ENCODE data around the gene DGKI.

The DGKI gene

GRCh38 chr7:137751361-137752009 lies 95.3 kb downstream of the DGKI start:
- Histone ChIP-seq H3K27me3 (ENCODE audit: control insufficient read depth, insufficient read depth, low read length) (no peaks in the 10 kb centered on the region), H3K9ac (ENCODE audit: low read length) (no peak overlapping the region), H3K4me3 (ENCODE audit: low read length) (no peak overlapping the region), H3K27ac (ENCODE audit: low read length) (no peak overlapping the region), H3K4me1 (ENCODE audit: control insufficient read depth, low read depth, low read length) (peaks cover 49% of the 10 kb centered on the region), H3K36me3 (ENCODE audit: control insufficient read depth, low read depth, low read length) (no peaks in the 10 kb centered on the region), H3K9me3 (ENCODE audit: control insufficient read depth, low read depth, low read length) (no peaks in the 10 kb centered on the region)

DNA sequence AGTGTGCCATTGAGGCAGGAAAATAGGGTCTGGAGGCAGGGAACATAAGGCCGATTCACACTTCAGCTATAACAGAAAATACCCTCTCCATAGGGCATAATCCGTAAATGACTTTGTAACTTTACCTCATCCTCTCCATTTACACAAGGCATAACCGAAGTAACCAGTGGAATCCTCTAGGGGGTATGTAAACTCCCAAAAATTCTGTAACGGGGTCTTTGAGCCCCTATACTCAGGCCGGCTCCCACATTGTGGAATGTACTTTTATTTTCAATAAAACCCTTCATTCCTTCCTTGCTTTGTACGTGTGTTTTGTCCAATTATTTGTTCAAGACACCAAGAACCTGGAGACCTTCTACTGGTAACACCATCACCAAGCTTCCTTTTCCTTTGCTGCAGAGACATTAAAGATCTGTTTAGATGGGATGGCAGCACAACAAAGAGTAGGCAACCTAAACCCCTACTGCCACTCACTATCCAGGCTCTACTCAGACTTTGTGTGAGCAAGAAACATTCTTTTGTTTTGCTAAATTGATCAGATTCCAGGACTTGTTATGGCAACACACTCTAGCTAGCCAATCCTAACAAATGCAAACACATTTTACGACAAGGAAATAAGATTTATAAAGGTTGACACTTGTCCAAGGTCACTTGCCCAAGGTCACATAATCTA lies 99.3 kb downstream of the DGKI start:
- Histone ChIP-seq H3K9ac (ENCODE audit: low read length) (peak overlapping the region; percentile 39), H3K27ac (ENCODE audit: low read length) (peak overlapping the region; percentile 68), H3K36me3 (ENCODE audit: control insufficient read depth, low read depth, low read length) (no peaks in the 10 kb centered on the region), H3K27me3 (ENCODE audit: control insufficient read depth, insufficient read depth, low read length) (no peaks in the 10 kb centered on the region), H3K9me3 (ENCODE audit: control insufficient read depth, low read depth, low read length) (no peaks in the 10 kb centered on the region), H3K4me3 (ENCODE audit: low read length) (peak overlapping the region; percentile 36), H3K4me1 (ENCODE audit: control insufficient read depth, low read depth, low read length) (peaks cover 35% of the 10 kb centered on the region)

DNA sequence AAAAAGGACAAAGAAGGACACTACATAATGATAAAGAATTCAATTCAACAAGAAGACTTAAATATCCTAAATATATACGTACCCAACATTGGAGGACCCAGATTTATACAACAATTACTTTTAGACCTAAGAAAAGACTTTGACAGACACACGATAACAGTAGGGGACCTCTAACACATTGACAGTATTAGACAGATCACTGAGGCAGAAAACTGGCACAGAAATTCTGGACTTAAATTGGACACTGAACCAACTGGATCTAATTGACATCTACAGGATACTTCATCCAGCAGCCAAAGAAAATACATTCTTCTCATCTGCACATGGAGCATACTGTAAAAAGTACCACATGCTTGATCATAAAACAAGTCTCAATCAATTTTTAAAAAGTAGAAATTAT lies 103.8 kb downstream of the DGKI start:
- peaks cover 27% of the 10 kb centered on the region for H3K4me1 ChIP-seq (ENCODE audit: control insufficient read depth, low read depth, low read length)
- no peaks in the 10 kb centered on the region for H3K9me3 ChIP-seq (ENCODE audit: control insufficient read depth, low read depth, low read length)
- no peak overlapping the region for H3K4me3 ChIP-seq (ENCODE audit: low read length)
- no peaks in the 10 kb centered on the region for H3K36me3 ChIP-seq (ENCODE audit: control insufficient read depth, low read depth, low read length)
- no peaks in the 10 kb centered on the region for H3K27me3 ChIP-seq (ENCODE audit: control insufficient read depth, insufficient read depth, low read length)
- no peak overlapping the region for H3K9ac ChIP-seq (ENCODE audit: low read length)
- no peak overlapping the region for H3K27ac ChIP-seq (ENCODE audit: low read length)

- no peaks in the 10 kb centered on the region for H3K27me3 ChIP-seq (ENCODE audit: control insufficient read depth, insufficient read depth, low read length)
- no peak overlapping the region for H3K27ac ChIP-seq (ENCODE audit: low read length)
- peaks cover 17% of the 10 kb centered on the region for H3K4me1 ChIP-seq (ENCODE audit: control insufficient read depth, low read depth, low read length)
- H3K4me3 ChIP-seq (ENCODE audit: low read length), result no peak overlapping the region
- no peaks in the 10 kb centered on the region for H3K36me3 ChIP-seq (ENCODE audit: control insufficient read depth, low read depth, low read length)
- no peak overlapping the region for H3K9ac ChIP-seq (ENCODE audit: low read length)
- H3K9me3 ChIP-seq (ENCODE audit: control insufficient read depth, low read depth, low read length), result no peaks in the 10 kb centered on the region
These were observed 104.7 kb downstream of the DGKI start for GRCh38 chr7:137742051-137742450.

DNA sequence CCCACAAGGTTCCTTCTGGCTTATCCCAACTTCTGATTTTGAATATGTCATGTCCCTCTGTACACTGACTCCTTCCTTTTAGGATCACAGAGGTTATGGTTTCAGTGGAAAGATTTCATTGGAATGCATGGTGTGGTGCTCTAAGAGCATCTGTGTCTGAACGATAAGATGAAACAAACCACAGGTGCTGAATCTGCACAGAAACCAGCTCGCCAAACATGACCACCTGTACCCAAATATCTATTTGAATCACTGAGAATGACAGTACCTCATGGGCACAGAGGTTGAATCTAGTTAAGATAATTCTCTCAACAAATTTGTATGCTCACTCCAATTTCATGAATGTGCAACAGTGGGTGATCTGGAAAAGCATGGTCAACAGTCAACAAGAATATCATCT lies 105.3 kb downstream of the DGKI start:
- no peak overlapping the region for H3K27ac ChIP-seq (ENCODE audit: low read length)
- no peaks in the 10 kb centered on the region for H3K27me3 ChIP-seq (ENCODE audit: control insufficient read depth, insufficient read depth, low read length)
- peaks cover 11% of the 10 kb centered on the region for H3K4me1 ChIP-seq (ENCODE audit: control insufficient read depth, low read depth, low read length)
- H3K36me3 ChIP-seq (ENCODE audit: control insufficient read depth, low read depth, low read length), result no peaks in the 10 kb centered on the region
- H3K9ac ChIP-seq (ENCODE audit: low read length), result no peak overlapping the region
- H3K9me3 ChIP-seq (ENCODE audit: control insufficient read depth, low read depth, low read length), result no peaks in the 10 kb centered on the region
- no peak overlapping the region for H3K4me3 ChIP-seq (ENCODE audit: low read length)

DNA sequence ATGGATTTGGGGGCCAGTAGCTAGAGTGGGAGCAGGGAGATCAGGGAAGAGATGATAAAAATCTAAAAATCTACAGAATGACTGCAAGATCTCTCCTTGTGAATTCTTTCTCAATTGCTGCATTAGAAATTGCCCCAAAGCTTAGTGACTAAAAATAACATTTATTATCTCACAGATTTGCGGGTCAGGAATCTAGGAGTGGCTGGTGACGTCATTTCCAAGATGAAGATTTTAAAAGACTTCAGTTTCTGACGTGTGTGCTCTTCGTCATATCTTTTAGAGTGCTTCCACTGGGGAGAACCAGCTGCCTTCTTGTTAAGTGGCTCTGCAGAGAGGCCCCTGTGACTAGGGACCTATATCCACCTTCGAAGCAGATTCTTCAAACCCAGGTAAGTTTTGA lies 112.6 kb downstream of the DGKI start:
- Histone ChIP-seq H3K27ac (ENCODE audit: low read length) (no peak overlapping the region), H3K36me3 (ENCODE audit: control insufficient read depth, low read depth, low read length) (no peaks in the 10 kb centered on the region), H3K4me3 (ENCODE audit: low read length) (no peak overlapping the region), H3K4me1 (ENCODE audit: control insufficient read depth, low read depth, low read length) (no peaks in the 10 kb centered on the region), H3K27me3 (ENCODE audit: control insufficient read depth, insufficient read depth, low read length) (no peaks in the 10 kb centered on the region), H3K9ac (ENCODE audit: low read length) (no peak overlapping the region), H3K9me3 (ENCODE audit: control insufficient read depth, low read depth, low read length) (no peaks in the 10 kb centered on the region)

GRCh38 chr7:137732168-137732567 lies 114.6 kb downstream of the DGKI start:
- Histone ChIP-seq H3K27me3 (ENCODE audit: control insufficient read depth, insufficient read depth, low read length) (no peaks in the 10 kb centered on the region), H3K9ac (ENCODE audit: low read length) (no peak overlapping the region), H3K4me1 (ENCODE audit: control insufficient read depth, low read depth, low read length) (no peaks in the 10 kb centered on the region), H3K4me3 (ENCODE audit: low read length) (no peak overlapping the region), H3K27ac (ENCODE audit: low read length) (no peak overlapping the region), H3K9me3 (ENCODE audit: control insufficient read depth, low read depth, low read length) (no peaks in the 10 kb centered on the region), H3K36me3 (ENCODE audit: control insufficient read depth, low read depth, low read length) (no peaks in the 10 kb centered on the region)

GRCh38 chr7:137731436-137731835 lies 115.3 kb downstream of the DGKI start:
- Histone ChIP-seq H3K27me3 (ENCODE audit: control insufficient read depth, insufficient read depth, low read length) (no peaks in the 10 kb centered on the region), H3K9me3 (ENCODE audit: control insufficient read depth, low read depth, low read length) (no peaks in the 10 kb centered on the region), H3K27ac (ENCODE audit: low read length) (no peak overlapping the region), H3K4me1 (ENCODE audit: control insufficient read depth, low read depth, low read length) (no peaks in the 10 kb centered on the region), H3K36me3 (ENCODE audit: control insufficient read depth, low read depth, low read length) (no peaks in the 10 kb centered on the region), H3K4me3 (ENCODE audit: low read length) (no peak overlapping the region), H3K9ac (ENCODE audit: low read length) (no peak overlapping the region)

- peaks cover 7% of the 10 kb centered on the region for H3K4me1 ChIP-seq (ENCODE audit: control insufficient read depth, low read depth, low read length)
- no peak overlapping the region for H3K27ac ChIP-seq (ENCODE audit: low read length)
- no peaks in the 10 kb centered on the region for H3K36me3 ChIP-seq (ENCODE audit: control insufficient read depth, low read depth, low read length)
- H3K27me3 ChIP-seq (ENCODE audit: control insufficient read depth, insufficient read depth, low read length), result no peaks in the 10 kb centered on the region
- H3K9me3 ChIP-seq (ENCODE audit: control insufficient read depth, low read depth, low read length), result no peaks in the 10 kb centered on the region
- H3K9ac ChIP-seq (ENCODE audit: low read length), result no peak overlapping the region
- H3K4me3 ChIP-seq (ENCODE audit: low read length), result no peak overlapping the region
These were observed 118.3 kb downstream of the DGKI start for GRCh38 chr7:137728426-137728825.

DNA sequence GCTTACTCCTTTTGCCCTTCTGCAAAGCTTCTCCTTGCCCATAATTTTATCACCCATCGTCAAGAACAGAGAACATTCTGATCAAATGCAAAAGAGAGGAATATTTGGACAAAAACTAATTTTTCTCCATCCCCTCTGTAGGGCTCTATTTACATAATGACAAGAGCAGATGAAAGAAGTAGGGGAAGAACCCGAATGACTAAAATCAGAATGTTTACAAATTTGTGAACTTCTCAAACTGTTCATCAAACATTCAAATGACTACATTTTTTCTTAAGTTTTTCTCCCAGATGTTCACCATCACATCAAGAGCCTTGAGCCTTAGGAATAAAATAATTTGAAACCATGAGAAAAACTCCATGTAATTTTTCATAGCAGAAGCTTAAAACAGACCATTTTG lies 119.4 kb downstream of the DGKI start:
- H3K9ac ChIP-seq (ENCODE audit: low read length), result no peak overlapping the region
- H3K36me3 ChIP-seq (ENCODE audit: control insufficient read depth, low read depth, low read length), result no peaks in the 10 kb centered on the region
- H3K9me3 ChIP-seq (ENCODE audit: control insufficient read depth, low read depth, low read length), result no peaks in the 10 kb centered on the region
- H3K27me3 ChIP-seq (ENCODE audit: control insufficient read depth, insufficient read depth, low read length), result no peaks in the 10 kb centered on the region
- H3K27ac ChIP-seq (ENCODE audit: low read length), result no peak overlapping the region
- H3K4me3 ChIP-seq (ENCODE audit: low read length), result no peak overlapping the region
- peaks cover 7% of the 10 kb centered on the region for H3K4me1 ChIP-seq (ENCODE audit: control insufficient read depth, low read depth, low read length)

DNA sequence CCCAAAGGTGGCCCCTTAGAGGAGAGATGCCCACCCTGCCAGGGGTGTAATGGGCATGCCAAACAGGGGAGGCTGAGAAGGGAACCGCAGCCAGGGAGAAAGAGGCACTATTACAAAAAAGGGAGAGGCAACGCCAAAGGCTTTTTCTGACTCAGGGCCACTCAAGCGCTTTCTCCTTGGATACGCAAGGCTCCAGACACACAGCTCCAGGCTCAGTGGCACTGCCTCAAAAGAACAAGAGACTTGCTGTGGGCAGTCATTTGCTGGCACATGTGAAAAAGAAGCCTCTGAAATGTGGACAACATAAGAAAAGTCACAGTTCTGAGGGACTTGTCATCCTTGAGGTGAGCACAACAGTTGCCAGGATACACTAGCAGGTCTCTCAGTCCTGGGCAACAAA lies 128.4 kb downstream of the DGKI start:
- H3K9me3 ChIP-seq (ENCODE audit: control insufficient read depth, low read depth, low read length), result no peaks in the 10 kb centered on the region
- H3K9ac ChIP-seq (ENCODE audit: low read length), result no peak overlapping the region
- no peaks in the 10 kb centered on the region for H3K27me3 ChIP-seq (ENCODE audit: control insufficient read depth, insufficient read depth, low read length)
- peaks cover 24% of the 10 kb centered on the region for H3K4me1 ChIP-seq (ENCODE audit: control insufficient read depth, low read depth, low read length)
- H3K36me3 ChIP-seq (ENCODE audit: control insufficient read depth, low read depth, low read length), result no peaks in the 10 kb centered on the region
- no peak overlapping the region for H3K27ac ChIP-seq (ENCODE audit: low read length)
- H3K4me3 ChIP-seq (ENCODE audit: low read length), result no peak overlapping the region

DNA sequence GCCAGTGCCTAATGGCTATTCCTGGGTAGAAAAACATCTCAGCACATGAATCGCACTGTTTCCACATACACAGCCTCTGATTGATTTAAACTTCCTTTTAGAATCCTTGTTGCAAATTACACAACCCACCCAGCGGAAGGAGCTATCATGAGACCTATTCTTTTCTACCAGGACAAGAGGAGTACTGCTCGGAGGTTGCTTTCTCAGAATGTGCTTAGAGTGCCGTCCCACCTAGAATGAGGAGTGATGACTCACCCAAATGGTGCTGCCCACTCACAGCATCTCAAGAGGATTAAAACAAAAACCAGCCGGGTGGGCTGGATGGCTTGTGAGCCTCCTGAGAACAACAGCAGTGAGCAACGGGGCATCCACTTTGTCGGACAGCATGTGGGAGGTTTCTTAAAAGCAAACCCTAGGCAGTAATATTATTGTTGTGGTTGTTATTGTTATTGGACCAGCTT lies 128.9 kb downstream of the DGKI start:
- Histone ChIP-seq H3K36me3 (ENCODE audit: control insufficient read depth, low read depth, low read length) (no peaks in the 10 kb centered on the region), H3K9ac (ENCODE audit: low read length) (no peak overlapping the region), H3K27ac (ENCODE audit: low read length) (no peak overlapping the region), H3K9me3 (ENCODE audit: control insufficient read depth, low read depth, low read length) (no peaks in the 10 kb centered on the region), H3K4me1 (ENCODE audit: control insufficient read depth, low read depth, low read length) (peaks cover 24% of the 10 kb centered on the region), H3K27me3 (ENCODE audit: control insufficient read depth, insufficient read depth, low read length) (no peaks in the 10 kb centered on the region), H3K4me3 (ENCODE audit: low read length) (no peak overlapping the region)

All from iPS-18a (cell line).